ENCODE data around the gene PIAS4.

The PIAS4 gene

GRCh38 chr19:4080473-4080872, 72.9 kb downstream of the PIAS4 start:
- in situ Hi-C loops (cut with MboI; ENCODE audit: low sequenced_read_pairs, unreplicated experiment): no loop called here

GRCh38 chr19:4081441-4082129, 74.0 kb downstream of the PIAS4 start:
- no peak for DNase-seq (ENCODE audit: low spot score)
- in situ Hi-C loops (cut with MboI; ENCODE audit: low sequenced_read_pairs, unreplicated experiment): no loop called here
- TF ChIP-seq, protein P1, sequence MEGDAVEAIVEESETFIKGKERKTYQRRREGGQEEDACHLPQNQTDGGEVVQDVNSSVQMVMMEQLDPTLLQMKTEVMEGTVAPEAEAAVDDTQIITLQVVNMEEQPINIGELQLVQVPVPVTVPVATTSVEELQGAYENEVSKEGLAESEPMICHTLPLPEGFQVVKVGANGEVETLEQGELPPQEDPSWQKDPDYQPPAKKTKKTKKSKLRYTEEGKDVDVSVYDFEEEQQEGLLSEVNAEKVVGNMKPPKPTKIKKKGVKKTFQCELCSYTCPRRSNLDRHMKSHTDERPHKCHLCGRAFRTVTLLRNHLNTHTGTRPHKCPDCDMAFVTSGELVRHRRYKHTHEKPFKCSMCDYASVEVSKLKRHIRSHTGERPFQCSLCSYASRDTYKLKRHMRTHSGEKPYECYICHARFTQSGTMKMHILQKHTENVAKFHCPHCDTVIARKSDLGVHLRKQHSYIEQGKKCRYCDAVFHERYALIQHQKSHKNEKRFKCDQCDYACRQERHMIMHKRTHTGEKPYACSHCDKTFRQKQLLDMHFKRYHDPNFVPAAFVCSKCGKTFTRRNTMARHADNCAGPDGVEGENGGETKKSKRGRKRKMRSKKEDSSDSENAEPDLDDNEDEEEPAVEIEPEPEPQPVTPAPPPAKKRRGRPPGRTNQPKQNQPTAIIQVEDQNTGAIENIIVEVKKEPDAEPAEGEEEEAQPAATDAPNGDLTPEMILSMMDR (IDR thresholded peaks at IDR 0.05; ENCODE audit: borderline replicate concordance, control extremely low read depth, extremely low read depth, insufficient read depth, missing control alignments): no peak

More at GRCh38 chr19:4080473-4080872, 72.9 kb downstream of the PIAS4 start:
- DNase-seq (ENCODE audit: low spot score): no peak
- TF ChIP-seq, protein P1 (IDR thresholded peaks at IDR 0.05; ENCODE audit: borderline replicate concordance, control extremely low read depth, extremely low read depth, insufficient read depth, missing control alignments): no peak

DNA sequence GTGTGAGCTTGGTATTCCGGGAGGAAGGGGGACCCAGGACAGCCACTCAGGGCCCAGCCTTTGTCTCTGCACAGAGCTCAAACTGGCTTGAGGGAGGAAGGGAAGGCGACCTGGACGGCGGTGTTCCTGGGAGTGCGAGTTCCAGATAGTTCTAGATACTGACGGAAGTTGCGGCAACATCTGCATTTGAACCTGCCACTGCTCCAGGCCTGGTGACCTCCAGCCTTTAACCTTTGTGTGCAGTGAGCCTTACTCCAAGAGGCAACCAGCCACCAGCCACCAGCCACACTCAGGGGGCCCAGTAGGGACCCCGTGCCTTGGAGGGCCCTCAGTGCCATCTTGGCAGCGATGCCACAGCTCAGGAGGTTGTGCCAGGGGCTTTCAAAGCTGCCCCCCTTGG, 74.6 kb downstream of the PIAS4 start:
- TF ChIP-seq, protein P1 (IDR thresholded peaks at IDR 0.05; ENCODE audit: borderline replicate concordance, control extremely low read depth, extremely low read depth, insufficient read depth, missing control alignments): no peak
- DNase-seq (ENCODE audit: low spot score): no peak
- in situ Hi-C loops (cut with MboI; ENCODE audit: low sequenced_read_pairs, unreplicated experiment): no loop called here

- in situ Hi-C loops (cut with MboI; ENCODE audit: low sequenced_read_pairs, unreplicated experiment): no loop called here
- DNase-seq (ENCODE audit: low spot score): peak; percentile 84
- TF ChIP-seq, protein P1 (IDR thresholded peaks at IDR 0.05; ENCODE audit: borderline replicate concordance, control extremely low read depth, extremely low read depth, insufficient read depth, missing control alignments): no peak
Observed at GRCh38 chr19:4083677-4084546, 76.4 kb downstream of the PIAS4 start.

DNA sequence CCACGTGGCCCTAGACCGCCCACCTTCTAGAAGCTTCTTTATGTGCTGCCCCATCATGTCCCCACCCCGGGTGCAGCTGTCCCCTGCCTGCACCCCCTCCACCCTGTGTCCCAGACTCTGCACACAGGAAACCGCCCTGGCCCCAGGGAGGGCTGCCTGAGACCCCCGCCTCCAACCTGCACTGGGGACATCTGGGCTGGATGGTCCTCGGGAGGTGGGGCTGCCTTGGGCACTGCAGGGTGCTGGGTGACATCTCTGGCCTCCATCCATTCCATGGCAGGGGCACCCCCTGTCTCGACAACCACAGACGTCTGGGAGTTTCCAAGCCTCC, 77.0 kb downstream of the PIAS4 start:
- DNase-seq (ENCODE audit: low spot score): no peak
- in situ Hi-C loops (cut with MboI; ENCODE audit: low sequenced_read_pairs, unreplicated experiment): no loop called here
- TF ChIP-seq, protein P1 (IDR thresholded peaks at IDR 0.05; ENCODE audit: borderline replicate concordance, control extremely low read depth, extremely low read depth, insufficient read depth, missing control alignments): no peak

DNA sequence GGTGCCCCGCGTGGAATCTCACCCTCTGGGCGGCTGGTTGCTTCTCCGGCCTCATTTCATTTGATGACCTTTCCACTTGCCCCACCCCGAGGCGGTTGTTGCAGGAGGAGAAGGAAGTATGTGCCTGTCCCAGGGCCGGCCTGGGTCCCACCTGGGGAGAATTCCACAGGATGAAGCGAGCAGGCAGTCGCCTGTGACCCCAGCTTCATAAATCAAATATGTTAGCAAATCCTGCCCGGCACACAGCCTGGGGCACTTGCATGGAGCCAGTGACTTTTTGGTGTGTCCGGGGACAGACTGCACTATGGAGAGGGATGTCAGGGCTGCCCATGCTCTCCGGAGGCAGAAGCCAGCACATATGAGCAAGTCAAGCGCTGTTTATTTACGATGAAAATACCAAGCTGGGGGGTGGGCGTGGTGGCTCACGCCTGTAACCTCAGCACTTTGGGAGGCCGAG, 78.9 kb downstream of the PIAS4 start:
- in situ Hi-C loops (cut with MboI; ENCODE audit: low sequenced_read_pairs, unreplicated experiment): no loop called here
- DNase-seq (ENCODE audit: low spot score): no peak
- TF ChIP-seq, protein P1 (IDR thresholded peaks at IDR 0.05; ENCODE audit: borderline replicate concordance, control extremely low read depth, extremely low read depth, insufficient read depth, missing control alignments): no peak

All from GM13976 (cell line).